Measurements from ENCODE around the gene ZDHHC15.
"Not testable (repeated sequence)": the region's sequence is repeated elsewhere in the genome, so short reads cannot be mapped to it uniquely, and the experiment has no call there.

The ZDHHC15 gene, protein sequence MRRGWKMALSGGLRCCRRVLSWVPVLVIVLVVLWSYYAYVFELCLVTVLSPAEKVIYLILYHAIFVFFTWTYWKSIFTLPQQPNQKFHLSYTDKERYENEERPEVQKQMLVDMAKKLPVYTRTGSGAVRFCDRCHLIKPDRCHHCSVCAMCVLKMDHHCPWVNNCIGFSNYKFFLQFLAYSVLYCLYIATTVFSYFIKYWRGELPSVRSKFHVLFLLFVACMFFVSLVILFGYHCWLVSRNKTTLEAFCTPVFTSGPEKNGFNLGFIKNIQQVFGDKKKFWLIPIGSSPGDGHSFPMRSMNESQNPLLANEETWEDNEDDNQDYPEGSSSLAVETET

DNA sequence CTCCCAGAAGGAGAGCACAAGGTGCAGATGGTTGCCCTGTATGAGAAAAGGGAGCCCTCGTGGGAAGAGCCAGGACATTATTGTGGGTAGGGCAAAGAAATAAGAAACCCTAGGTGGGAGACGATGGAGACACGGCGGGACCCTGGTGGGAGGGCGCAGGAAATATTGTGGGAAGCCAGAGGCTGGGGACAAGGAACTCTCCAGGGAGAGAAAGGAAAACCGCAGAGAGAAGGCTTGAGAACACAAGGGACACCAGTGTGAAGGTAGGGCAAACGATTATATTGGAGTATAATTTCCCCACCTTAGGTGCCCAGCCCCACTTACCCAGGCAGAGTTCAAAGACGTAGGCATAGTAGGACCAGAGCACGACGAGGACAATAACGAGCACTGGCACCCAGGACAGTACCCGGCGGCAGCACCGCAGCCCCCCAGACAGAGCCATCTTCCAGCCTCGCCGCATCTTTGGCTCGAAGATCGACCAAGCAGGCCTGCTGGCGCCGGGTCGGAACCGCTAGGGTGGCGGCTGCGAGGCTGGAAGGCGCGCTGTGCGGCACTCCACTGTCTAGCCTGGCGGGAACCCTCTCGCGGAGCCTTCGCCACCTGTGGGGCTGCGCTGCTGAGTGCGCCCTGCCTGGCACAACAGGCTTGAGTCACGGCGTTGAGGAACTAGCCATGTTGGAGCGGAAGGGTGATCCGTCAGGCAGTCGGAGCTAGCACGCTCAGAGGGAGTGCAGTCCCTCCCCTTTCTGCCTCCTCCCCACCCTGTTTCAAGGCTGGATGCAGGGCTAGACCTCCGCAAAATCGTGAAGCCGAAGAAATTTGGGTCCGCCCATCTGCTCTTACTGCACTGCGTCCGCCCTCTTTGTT is at the start of gene ZDHHC15:
Gene ZDHHC15, minus strand, starts transcription at position 473 of the 867 bp plus-strand sequence. Its CDS starts 13 bp downstream, at position 460.
- peak; percentile 41 for DNase-seq

DNA sequence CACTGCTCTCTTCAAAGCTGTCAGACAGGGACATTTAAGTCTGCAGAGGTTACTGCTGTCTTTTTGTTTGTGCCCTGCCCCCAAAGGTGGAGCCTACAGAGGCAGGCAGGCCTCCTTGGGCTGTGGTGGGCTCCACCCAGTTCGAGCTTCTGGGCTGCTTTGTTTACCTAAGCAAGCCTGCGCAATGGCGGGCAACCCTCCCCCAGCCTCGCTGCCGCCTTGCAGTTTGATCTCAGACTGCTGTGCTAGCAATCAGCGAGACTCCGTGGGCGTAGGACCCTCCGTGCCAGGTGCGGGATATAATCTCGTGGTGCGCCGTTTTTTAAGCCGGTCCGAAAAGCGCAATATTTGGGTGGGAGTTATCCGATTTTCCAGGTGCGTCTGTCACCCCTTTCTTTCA is 37.7 kb upstream of the ZDHHC15 start:
- not testable (repeated sequence) for DNase-seq

GRCh38 chrX:75547783-75548182 is 24.9 kb upstream of the ZDHHC15 start:
- DNase-seq: no peak

DNA sequence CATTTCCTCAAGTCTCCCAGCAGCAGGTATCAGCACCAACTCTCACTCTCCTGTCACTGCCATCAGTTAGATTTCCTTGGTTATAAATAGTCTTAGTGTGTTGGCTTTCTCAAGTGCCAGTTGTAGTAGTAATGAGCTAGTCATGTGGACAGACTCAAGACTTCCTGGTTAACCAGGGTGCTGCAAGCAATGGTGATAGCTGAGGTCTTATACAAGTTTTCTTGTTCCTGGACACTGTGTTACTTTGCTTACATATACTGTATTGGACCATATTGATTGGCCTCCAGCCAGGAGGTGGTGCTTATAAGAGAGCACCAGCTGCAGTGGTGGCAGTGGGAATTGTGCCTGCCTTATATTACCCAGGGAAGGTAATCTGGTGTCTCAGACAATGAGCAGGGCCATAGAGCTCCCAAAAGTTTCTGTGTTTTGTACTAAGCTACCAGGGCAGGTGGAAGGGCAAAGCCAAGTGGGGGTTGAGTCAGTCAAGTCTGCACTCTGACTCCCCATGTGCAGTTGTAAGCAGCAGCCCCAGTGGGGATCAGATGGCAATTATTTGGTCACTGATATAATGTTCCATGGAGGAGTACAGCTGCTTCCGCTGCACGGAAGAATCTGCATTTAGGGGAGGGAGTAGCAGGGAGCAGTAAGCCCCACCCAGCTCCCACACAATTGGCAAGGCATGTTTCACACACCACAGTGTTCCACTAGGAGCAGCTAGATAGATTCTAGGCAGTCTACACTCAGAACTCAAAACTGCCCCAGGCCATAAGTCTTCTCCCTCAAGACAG is 24.1 kb upstream of the ZDHHC15 start:
- no peak for DNase-seq

DNA sequence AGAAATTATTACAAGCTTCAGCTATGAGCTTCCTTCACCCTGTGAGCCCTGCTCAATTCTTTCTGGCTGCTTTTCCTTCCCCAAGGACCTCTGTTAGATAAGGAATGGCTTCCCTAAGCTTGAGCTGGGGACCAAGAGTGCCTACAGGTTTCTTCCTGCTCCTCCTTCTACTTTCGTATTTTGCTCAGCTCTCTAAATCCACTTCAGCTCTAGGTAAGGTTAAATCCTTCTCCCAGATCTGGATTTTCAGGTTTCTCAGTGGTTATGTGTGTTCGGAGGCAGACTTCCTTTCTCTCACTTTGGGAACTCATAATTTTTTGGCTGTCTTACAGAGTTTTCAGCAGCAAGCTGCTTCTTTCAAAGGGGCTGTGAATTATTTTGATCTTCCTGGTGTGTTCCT is 21.9 kb upstream of the ZDHHC15 start:
- no peak for DNase-seq

- no peak for DNase-seq
Measured at GRCh38 chrX:75483933-75484332, 38.9 kb downstream of the ZDHHC15 start.

DNA sequence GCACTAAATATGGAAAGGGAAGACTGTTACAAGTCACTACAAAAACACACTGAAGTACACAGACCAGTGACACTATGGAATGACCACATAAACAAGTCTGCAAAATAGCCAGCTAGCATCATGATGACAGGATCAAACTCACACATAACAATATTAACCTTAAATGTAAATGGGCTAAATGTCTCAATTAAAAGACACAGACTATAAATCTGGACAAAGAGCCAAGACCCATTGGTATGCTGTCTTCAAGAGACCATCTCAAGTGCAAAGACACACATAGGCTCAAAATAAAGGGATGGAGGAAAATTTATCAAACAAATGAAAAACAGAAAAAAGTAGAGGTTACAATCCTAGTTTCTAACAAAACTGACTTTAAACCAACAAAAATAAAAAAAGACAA is 61.1 kb downstream of the ZDHHC15 start:
- DNase-seq: not testable (repeated sequence)

DNA sequence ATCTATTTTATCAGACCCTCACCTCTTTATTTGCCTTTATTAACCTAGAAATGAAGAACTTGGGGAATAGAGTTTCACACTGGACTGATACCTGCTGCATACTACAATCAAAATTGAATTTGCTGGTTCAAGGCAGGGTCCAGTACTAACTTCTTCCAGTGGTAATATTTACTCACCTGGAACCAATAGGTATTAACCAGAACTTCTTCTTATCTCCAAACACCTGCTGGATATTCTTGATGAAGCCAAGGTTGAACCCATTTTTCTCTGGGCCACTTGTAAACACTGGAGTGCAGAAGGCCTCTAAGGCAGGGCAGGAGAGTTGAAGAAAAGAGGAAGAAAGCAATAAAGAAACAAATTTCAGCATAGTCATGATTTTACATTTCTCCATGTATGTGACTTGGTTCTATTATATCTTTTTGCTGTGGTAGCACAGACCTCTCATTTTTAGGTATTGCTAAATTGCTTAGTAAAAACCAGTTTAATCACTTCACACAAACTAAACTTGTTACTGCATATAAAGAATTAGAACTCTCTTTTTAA is 101.1 kb downstream of the ZDHHC15 start:
- DNase-seq: no peak

DNA sequence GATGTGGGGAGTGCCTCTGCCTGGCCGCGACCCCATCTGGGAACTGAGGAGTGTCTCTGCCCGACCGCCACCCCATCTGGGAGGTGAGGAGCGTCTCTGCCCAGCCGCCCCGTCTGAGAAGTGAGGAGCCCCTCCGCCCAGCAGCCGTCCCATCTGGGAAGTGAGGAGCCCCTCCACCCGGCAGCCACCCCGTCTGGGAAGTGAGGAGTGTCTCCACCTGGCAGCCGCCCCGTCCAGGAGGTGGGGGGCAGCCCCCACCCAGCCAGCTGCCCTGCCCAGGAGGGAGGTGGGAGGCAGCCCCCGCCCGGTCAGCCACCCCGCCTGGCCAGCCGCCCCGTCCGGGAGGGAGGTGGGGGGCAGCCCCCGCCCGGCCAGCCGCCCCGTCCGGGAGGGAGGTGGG is 115.7 kb downstream of the ZDHHC15 start:
- DNase-seq: not testable (repeated sequence)

GRCh38 chrX:75390470-75390869 is 132.4 kb downstream of the ZDHHC15 start:
- no peak for DNase-seq

GRCh38 chrX:75369721-75370120 is 153.1 kb downstream of the ZDHHC15 start:
- no peak for DNase-seq

- no peak for DNase-seq
Measured at GRCh38 chrX:75366861-75367260, 156.0 kb downstream of the ZDHHC15 start.

DNA sequence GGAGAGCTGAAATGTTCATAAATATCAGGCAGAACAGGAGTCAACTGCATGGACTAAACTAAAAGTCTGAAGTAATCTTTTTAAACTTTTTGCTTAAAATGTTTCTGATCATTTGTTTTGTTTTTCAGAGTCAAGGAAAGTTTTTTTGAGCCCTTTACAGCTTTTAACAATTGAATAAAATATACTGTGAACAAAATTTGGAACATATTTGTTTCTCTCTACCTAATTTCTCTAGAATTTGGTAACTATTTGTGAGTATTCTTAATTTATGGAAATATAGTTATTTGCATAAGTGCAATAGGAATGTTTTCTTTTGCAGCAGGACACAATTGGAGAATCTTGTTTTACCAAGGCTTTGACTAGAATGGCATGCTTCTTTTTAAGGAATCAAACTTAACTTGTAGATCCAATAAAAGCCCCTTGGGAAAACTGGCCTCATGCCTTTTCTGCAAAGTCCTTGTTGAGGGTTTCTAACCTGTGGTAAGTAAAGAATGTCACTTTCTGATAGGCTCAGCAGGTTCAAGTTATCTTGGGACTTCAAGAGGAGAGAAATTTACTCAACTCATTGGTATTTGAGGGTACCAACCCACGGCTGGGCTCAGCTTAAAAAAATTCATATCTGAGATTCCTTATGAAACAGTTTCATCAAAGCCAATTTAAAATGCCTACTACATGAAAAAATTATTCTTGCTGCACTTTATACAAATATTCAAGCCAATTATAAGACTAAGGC is 157.4 kb downstream of the ZDHHC15 start:
- no peak for DNase-seq

DNA sequence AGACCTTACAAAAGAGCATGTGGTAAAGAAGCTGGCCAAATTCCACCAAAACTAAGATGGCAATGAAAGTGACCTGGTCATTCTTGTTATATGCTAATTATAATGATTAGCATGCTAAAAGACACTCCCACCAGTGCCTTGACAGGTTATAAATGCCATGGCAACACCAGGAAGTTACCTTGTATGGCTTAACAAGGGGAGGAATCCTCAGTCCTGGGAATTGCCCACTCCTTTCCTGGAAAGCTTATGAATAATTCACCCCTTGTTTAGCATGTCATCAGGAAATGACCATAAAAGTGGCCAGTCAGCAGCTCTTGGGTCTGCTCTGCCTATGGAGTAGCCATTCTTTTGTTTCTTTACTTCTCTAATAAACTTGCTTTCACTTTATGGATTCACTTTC is 161.0 kb downstream of the ZDHHC15 start:
- DNase-seq: no peak

- not testable (repeated sequence) for DNase-seq
Measured at GRCh38 chrX:75348601-75349000, 174.2 kb downstream of the ZDHHC15 start.

- no peak for DNase-seq
Measured at GRCh38 chrX:75337525-75337924, 185.3 kb downstream of the ZDHHC15 start.

DNA sequence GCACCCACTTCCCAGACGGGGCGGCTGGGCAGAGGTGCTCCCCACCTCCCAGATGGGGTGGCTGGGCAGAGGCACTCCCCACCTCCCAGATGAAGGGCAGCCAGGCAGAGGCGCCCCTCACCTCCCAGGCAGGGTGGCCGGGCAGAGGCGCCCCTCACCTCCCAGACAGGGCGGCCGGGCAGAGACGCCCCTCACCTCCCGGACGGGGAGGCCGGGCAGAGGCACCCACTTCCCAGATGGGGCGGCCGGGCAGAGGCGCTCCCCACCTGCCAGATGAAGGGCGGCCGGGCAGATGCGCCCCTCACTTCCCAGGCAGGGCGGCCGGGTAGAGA is 187.7 kb downstream of the ZDHHC15 start:
- DNase-seq: no peak

DNA sequence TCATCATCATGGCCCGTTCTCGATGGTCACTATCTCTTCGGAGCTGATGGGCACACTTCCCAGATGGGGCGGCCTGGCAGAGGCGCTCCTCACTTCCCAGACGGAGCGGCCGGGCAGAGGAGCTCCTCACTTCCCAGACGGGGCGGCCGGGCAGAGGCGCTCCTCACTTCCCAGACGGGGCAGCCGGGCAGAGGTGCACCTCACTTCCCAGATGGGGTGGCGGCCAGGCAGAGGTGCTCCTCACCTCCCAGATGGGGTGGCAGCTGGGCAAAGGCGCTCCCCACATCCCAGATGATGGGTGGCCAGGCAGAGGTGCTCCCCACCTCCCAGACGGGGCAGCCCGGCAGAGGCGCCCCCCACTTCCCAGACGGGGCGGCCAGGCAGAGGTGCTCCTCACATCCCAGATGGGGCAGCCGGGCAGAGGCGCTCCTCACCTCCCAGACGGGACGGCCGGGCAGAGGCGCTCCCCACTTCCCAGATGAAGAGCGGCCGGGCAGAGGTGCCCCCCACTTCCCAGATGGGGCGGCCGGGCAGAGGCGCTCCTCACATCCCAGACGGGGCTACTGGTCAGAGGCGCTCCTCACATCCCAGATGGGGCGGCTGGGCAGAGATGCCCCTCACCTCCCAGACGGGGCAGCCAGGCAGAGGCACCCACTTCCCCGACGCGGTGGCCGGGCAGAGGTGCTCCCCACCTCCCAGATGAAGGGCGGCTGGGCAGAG is 188.3 kb downstream of the ZDHHC15 start:
- not testable (repeated sequence) for DNase-seq

- DNase-seq: no peak
Measured at GRCh38 chrX:75327607-75328006, 195.2 kb downstream of the ZDHHC15 start.
